DND-41 (cell line): Measurements from ENCODE around the gene SLC30A2.

ENCODE experiments used
- ATAC-seq: fragments of 200-7000 bp; cut with Tn5 transposase; 3 replicates; pipeline ENCODE4 v1.9.1; 2021; ENCODE audit warnings: low read depth; ENCODE audit not compliant: insufficient read depth
- DNase-seq: peaks from one replicate; pipeline ENCODE4 v3.0.0-alpha.2; 2020
- H2AFZ ChIP-seq: 2 replicates; pipeline ENCODE4 v1.6.0; 2012; ENCODE audit warnings: low read depth, low read length
- H3K27ac ChIP-seq: 2 replicates; pipeline ENCODE4 v1.5.1; 2012; ENCODE audit warnings: low read length, inconsistent platforms
- H3K27me3 ChIP-seq: fragments of 200-600 bp; sonication (generic); 2 replicates; pipeline ENCODE4 v1.6.0; 2012; ENCODE audit warnings: low read length, mild to moderate bottlenecking, inconsistent platforms; ENCODE audit not compliant: insufficient read depth, poor library complexity
- H3K36me3 ChIP-seq: 2 replicates; pipeline ENCODE4 v1.5.1; 2012; ENCODE audit warnings: low read length, inconsistent platforms; ENCODE audit not compliant: insufficient read depth
- H3K4me1 ChIP-seq: 2 replicates; pipeline ENCODE4 v1.5.1; 2012; ENCODE audit warnings: mild to moderate bottlenecking, low read length; ENCODE audit not compliant: insufficient read depth
- H3K4me2 ChIP-seq: 2 replicates; pipeline ENCODE4 v1.6.0; 2012; ENCODE audit warnings: mild to moderate bottlenecking, moderate library complexity, low read length, inconsistent platforms; ENCODE audit not compliant: insufficient read depth
- H3K4me3 ChIP-seq, 2 experiments: fragments of 200-600 bp in 1 of 2; shearing (Covaris generic) in 1 of 2; 2 replicates each; pipeline ENCODE4 v1.5.1; 2012 to 2016; ENCODE audit warnings: inconsistent platforms in 2 of 2, low read length in 2 of 2, mild to moderate bottlenecking in 2 of 2, low read depth in 1 of 2, moderate library complexity in 1 of 2
- H3K79me2 ChIP-seq: 2 replicates; pipeline ENCODE4 v1.6.0; 2012; ENCODE audit warnings: low read length, inconsistent platforms; ENCODE audit not compliant: insufficient read depth
- H3K9ac ChIP-seq: 2 replicates; pipeline ENCODE4 v1.6.0; 2012; ENCODE audit warnings: low read depth, mild to moderate bottlenecking, inconsistent platforms, low read length, moderate library complexity
- H3K9me3 ChIP-seq: 2 replicates; pipeline ENCODE4 v1.5.1; 2012; ENCODE audit warnings: low read length, moderate library complexity, mild to moderate bottlenecking, inconsistent platforms; ENCODE audit not compliant: insufficient read depth, severe bottlenecking
- H4K20me1 ChIP-seq: 2 replicates; pipeline ENCODE4 v1.6.0; 2012; ENCODE audit warnings: low read length; ENCODE audit not compliant: insufficient read depth
- CTCF ChIP-seq: IDR thresholded peaks from 2 replicates; pipeline ENCODE4 v1.5.1; 2012; ENCODE audit warnings: borderline replicate concordance, low read length, moderate library complexity, mild to moderate bottlenecking; ENCODE audit not compliant: poor library complexity, severe bottlenecking; ENCODE audit errors: extremely low read depth
- EZH2 ChIP-seq: IDR thresholded peaks from 3 replicates; pipeline ENCODE4 v1.6.1; 2012; ENCODE audit warnings: borderline replicate concordance, low read depth, mild to moderate bottlenecking, moderate library complexity, low read length, inconsistent platforms; ENCODE audit not compliant: severe bottlenecking

SLC30A2 gene

GRCh38 chr1:26092422-26092821 is 46.5 kb upstream of the SLC30A2 start:
- Histone ChIP-seq H3K4me1 (no peaks in the 10 kb centered on the region), H4K20me1 (no peaks in the 10 kb centered on the region), H3K4me2 (no peak overlapping the region), H3K79me2 (no peaks in the 10 kb centered on the region), H3K4me3 (no peak overlapping the region), H3K36me3 (no peaks in the 10 kb centered on the region), H3K9ac (no peak overlapping the region), H3K9me3 (no peaks in the 10 kb centered on the region), H3K27me3 (peaks cover 24% of the 10 kb centered on the region), H3K27ac (no peak overlapping the region), H2AFZ (no peak overlapping the region)
- TF ChIP-seq CTCF = no peak
- TF ChIP-seq EZH2 = no peak
- no peak for ATAC-seq
- no peak for DNase-seq

- H2AFZ ChIP-seq = no peak overlapping the region
- ATAC-seq (no peak), DNase-seq (no peak)
- H3K9me3 ChIP-seq = no peaks in the 10 kb centered on the region
- no peaks in the 10 kb centered on the region for H3K36me3 ChIP-seq
- no peak for TF ChIP-seq CTCF
- TF ChIP-seq EZH2 = no peak
- H3K4me2 ChIP-seq = no peak overlapping the region
- peaks cover 27% of the 10 kb centered on the region for H3K27me3 ChIP-seq
- H3K4me1 ChIP-seq = no peaks in the 10 kb centered on the region
- H4K20me1 ChIP-seq = no peaks in the 10 kb centered on the region
- no peak overlapping the region for H3K4me3 ChIP-seq
- H3K9ac ChIP-seq = no peak overlapping the region
- H3K27ac ChIP-seq = no peak overlapping the region
- no peaks in the 10 kb centered on the region for H3K79me2 ChIP-seq
Observed at GRCh38 chr1:26090893-26091292, 45.0 kb upstream of the SLC30A2 start.

- Histone ChIP-seq H3K79me2 (no peaks in the 10 kb centered on the region), H3K27ac (no peak overlapping the region), H3K27me3 (peaks cover 23% of the 10 kb centered on the region), H4K20me1 (no peaks in the 10 kb centered on the region), H3K9me3 (no peaks in the 10 kb centered on the region), H3K4me3 (no peak overlapping the region), H3K4me2 (no peak overlapping the region), H3K4me1 (no peaks in the 10 kb centered on the region), H3K9ac (no peak overlapping the region), H2AFZ (no peak overlapping the region), H3K36me3 (no peaks in the 10 kb centered on the region)
- TF ChIP-seq EZH2 (no peak), CTCF (no peak)
- DNase-seq (no peak), ATAC-seq (no peak)
Observed at GRCh38 chr1:26089125-26089524, 43.2 kb upstream of the SLC30A2 start.

GRCh38 chr1:26084844-26085243 is 38.9 kb upstream of the SLC30A2 start:
- no peak overlapping the region for H3K27ac ChIP-seq
- peaks cover 12% of the 10 kb centered on the region for H3K27me3 ChIP-seq
- H3K9me3 ChIP-seq = no peaks in the 10 kb centered on the region
- H3K4me1 ChIP-seq = no peaks in the 10 kb centered on the region
- H3K36me3 ChIP-seq = no peaks in the 10 kb centered on the region
- no peak for TF ChIP-seq EZH2
- no peak for TF ChIP-seq CTCF
- no peaks in the 10 kb centered on the region for H3K79me2 ChIP-seq
- ATAC-seq = no peak
- no peak overlapping the region for H3K9ac ChIP-seq
- no peak overlapping the region for H3K4me3 ChIP-seq
- H2AFZ ChIP-seq = no peak overlapping the region
- no peak overlapping the region for H3K4me2 ChIP-seq
- no peak for DNase-seq
- no peaks in the 10 kb centered on the region for H4K20me1 ChIP-seq
